ENCODE results near the gene CREM. TPM values are rescaled to one million over a fixed set of nuclear protein-coding genes. Genes with fewer than 3 reads are reported as not detected.

Gene CREM
- total RNA-seq, 1 donor from 2014 or later = 19.3 TPM

GRCh38 chr10:35219292-35219691 is 92.6 kb downstream of the CREM start:
- intact Hi-C loops (cut with DNase I) = loop anchor here (5.0 kb wide), 1 partner anchor 97 kb away; no protein-coding TSS in a partner anchor
- ATAC-seq = no peak

GRCh38 chr10:35219891-35220890 is 93.5 kb downstream of the CREM start:
- no peaks in the 10 kb centered on the region for H3K27me3 ChIP-seq (ENCODE audit: low read depth)
- TF ChIP-seq CTCF (IDR thresholded peaks at IDR 0.05) = no peak
- ATAC-seq = no peak
- H3K4me1 ChIP-seq = peaks cover 28% of the 10 kb centered on the region
- no peaks in the 10 kb centered on the region for H3K36me3 ChIP-seq
- no peak for DNase-seq
- H3K4me3 ChIP-seq = no peak overlapping the region
- no peak overlapping the region for H3K27ac ChIP-seq
- H3K9me3 ChIP-seq = no peaks in the 10 kb centered on the region
- intact Hi-C loops (cut with DNase I) = loop anchor here (5.0 kb wide), 1 partner anchor 98 kb away; no protein-coding TSS in a partner anchor

More at GRCh38 chr10:35219292-35219691, 92.6 kb downstream of the CREM start:
- no peak overlapping the region for H3K4me3 ChIP-seq
- TF ChIP-seq CTCF (IDR thresholded peaks at IDR 0.05) = no peak
- DNase-seq = no peak
- no peaks in the 10 kb centered on the region for H3K27me3 ChIP-seq (ENCODE audit: low read depth)
- no peaks in the 10 kb centered on the region for H3K36me3 ChIP-seq
- H3K27ac ChIP-seq = no peak overlapping the region
- no peaks in the 10 kb centered on the region for H3K9me3 ChIP-seq
- H3K4me1 ChIP-seq = peaks cover 28% of the 10 kb centered on the region

GRCh38 chr10:35223016-35223415 is 96.4 kb downstream of the CREM start:
- Histone ChIP-seq H3K27ac (no peak overlapping the region), H3K4me1 (peaks cover 8% of the 10 kb centered on the region), H3K36me3 (no peaks in the 10 kb centered on the region), H3K27me3 (ENCODE audit: low read depth) (no peaks in the 10 kb centered on the region), H3K9me3 (no peaks in the 10 kb centered on the region), H3K4me3 (no peak overlapping the region)
- ATAC-seq (no peak), DNase-seq (no peak)
- intact Hi-C loops (cut with DNase I) = no loop called here
- no peak for TF ChIP-seq CTCF (IDR thresholded peaks at IDR 0.05)

- no peaks in the 10 kb centered on the region for H3K9me3 ChIP-seq
- no peaks in the 10 kb centered on the region for H3K27me3 ChIP-seq (ENCODE audit: low read depth)
- no peak overlapping the region for H3K27ac ChIP-seq
- no peaks in the 10 kb centered on the region for H3K4me1 ChIP-seq
- no peak for ATAC-seq
- intact Hi-C loops (cut with DNase I) = no loop called here
- H3K36me3 ChIP-seq = no peaks in the 10 kb centered on the region
- H3K4me3 ChIP-seq = no peak overlapping the region
- TF ChIP-seq CTCF (IDR thresholded peaks at IDR 0.05) = no peak
- DNase-seq = no peak
These were observed 97.5 kb downstream of the CREM start for GRCh38 chr10:35224045-35224740.

- Histone ChIP-seq H3K36me3 (no peaks in the 10 kb centered on the region), H3K27me3 (ENCODE audit: low read depth) (no peaks in the 10 kb centered on the region), H3K4me3 (no peak overlapping the region), H3K4me1 (no peaks in the 10 kb centered on the region), H3K9me3 (no peaks in the 10 kb centered on the region), H3K27ac (no peak overlapping the region)
- no peak for TF ChIP-seq CTCF (IDR thresholded peaks at IDR 0.05)
- ATAC-seq (no peak), DNase-seq (no peak)
- intact Hi-C loops (cut with DNase I) = no loop called here
These were observed 98.6 kb downstream of the CREM start for GRCh38 chr10:35225204-35225603.

Data from lower lobe of right lung (tissue), 2 donors.